GM23338 (cell line): ENCODE data around the gene DXO. TPM values are rescaled to one million over a fixed set of nuclear protein-coding genes. Genes with fewer than 3 reads are reported as not detected.

Source experiments
- ATAC-seq: fragments of 200-7000 bp; cut with Tn5 transposase; 3 replicates; pipeline ENCODE4 v1.9.1; 2020
- DNase-seq: peaks from one replicate; pipeline ENCODE4 v3.0.0-alpha.2; 2015; ENCODE audit warnings: low spot score
- H2AFZ ChIP-seq: fragments of 200-600 bp; sonication (generic); 2 replicates; pipeline ENCODE4 v1.8.0; 2016; ENCODE audit warnings: antibody characterized with exemption, mild to moderate bottlenecking, moderate library complexity
- H3F3A ChIP-seq: fragments of 200-600 bp; sonication (generic); replicated peaks from 2 replicates; pipeline ENCODE4 v1.8.0; 2017; ENCODE audit warnings: antibody characterized with exemption, mixed run types, low read depth
- H3K27ac ChIP-seq: fragments of 200-600 bp; sonication (generic); 2 replicates; pipeline ENCODE4 v1.6.1; 2016; ENCODE audit warnings: low read depth
- H3K27me3 ChIP-seq: fragments of 200-600 bp; sonication (generic); 2 replicates; pipeline ENCODE4 v1.8.0; 2016; ENCODE audit warnings: mild to moderate bottlenecking, mixed run types, moderate library complexity; ENCODE audit not compliant: insufficient read depth
- H3K36me3 ChIP-seq: fragments of 200-600 bp; sonication (generic); 2 replicates; pipeline ENCODE4 v1.8.0; 2016; ENCODE audit warnings: mild to moderate bottlenecking; ENCODE audit not compliant: insufficient read depth
- H3K4me1 ChIP-seq: fragments of 200-600 bp; sonication (generic); 2 replicates; pipeline ENCODE4 v1.8.0; 2016; ENCODE audit warnings: mild to moderate bottlenecking, moderate library complexity; ENCODE audit not compliant: insufficient read depth
- H3K4me2 ChIP-seq: fragments of 200-600 bp; sonication (generic); 2 replicates; pipeline ENCODE4 v1.7.1; 2017; ENCODE audit warnings: mixed run types
- H3K4me3 ChIP-seq: fragments of 200-600 bp; sonication (generic); 2 replicates; pipeline ENCODE4 v1.6.1; 2016; ENCODE audit warnings: mixed run types
- H3K79me2 ChIP-seq: fragments of 200-600 bp; sonication (generic); replicated peaks from 2 replicates; pipeline ENCODE4 v1.8.0; 2017; ENCODE audit warnings: mild to moderate bottlenecking; ENCODE audit not compliant: insufficient read depth
- H3K9me2 ChIP-seq: fragments of 200-600 bp; sonication (generic); 2 replicates; pipeline ENCODE4 v1.8.0; 2017; ENCODE audit not compliant: insufficient read depth
- H4K20me1 ChIP-seq: fragments of 200-600 bp; sonication (generic); replicated peaks from 2 replicates; pipeline ENCODE4 v1.8.0; 2017; ENCODE audit warnings: mild to moderate bottlenecking; ENCODE audit not compliant: insufficient read depth
- H3K27ac Mint-ChIP-seq: 2 replicates; pipeline ENCODE4 v1.8.0; 2020; ENCODE audit warnings: inconsistent platforms, mild to moderate bottlenecking, moderate library complexity, mixed read lengths
- H3K27me3 Mint-ChIP-seq: 3 replicates; pipeline ENCODE4 v1.8.0; 2022; ENCODE audit warnings: low read depth, mild to moderate bottlenecking, moderate library complexity, mixed read lengths, inconsistent platforms; ENCODE audit not compliant: insufficient read depth, poor library complexity
- H3K36me3 Mint-ChIP-seq: 3 replicates; pipeline ENCODE4 v1.8.0; 2021; ENCODE audit warnings: low read depth, mild to moderate bottlenecking, inconsistent platforms, moderate library complexity, mixed read lengths
- H3K4me1 Mint-ChIP-seq: 3 replicates; pipeline ENCODE4 v1.8.0; 2020; ENCODE audit warnings: mild to moderate bottlenecking, inconsistent platforms, mixed read lengths
- H3K4me3 Mint-ChIP-seq: 3 replicates; pipeline ENCODE4 v1.8.0; 2021; ENCODE audit warnings: moderate library complexity, mild to moderate bottlenecking, inconsistent platforms, mixed read lengths
- H3K9me3 Mint-ChIP-seq: 3 replicates; pipeline ENCODE4 v1.8.0; 2020; ENCODE audit warnings: moderate library complexity, mild to moderate bottlenecking, inconsistent platforms, mixed read lengths
- EZH2 ChIP-seq: fragments of 200-600 bp; sonication (generic); IDR thresholded peaks from one replicate; pipeline ENCODE4 v1.8.0; 2017; ENCODE audit warnings: antibody characterized with exemption, mild to moderate bottlenecking, low read depth; ENCODE audit not compliant: unreplicated experiment
- EZH2phosphoT487 ChIP-seq: fragments of 200-600 bp; sonication (generic); IDR thresholded peaks from one replicate; pipeline ENCODE4 v1.8.1; 2018; ENCODE audit warnings: antibody characterized with exemption; ENCODE audit not compliant: unreplicated experiment
- JUNB ChIP-seq: IDR thresholded peaks from one replicate; pipeline ENCODE4 v1.6.1; 2016; ENCODE audit warnings: antibody characterized with exemption; ENCODE audit not compliant: unreplicated experiment
- ZNF114 ChIP-seq: fragments of 250-450 bp; sonication (Bioruptor Pico); IDR thresholded peaks from 2 replicates; pipeline ENCODE4 v1.5.0; 2020; ENCODE audit warnings: mild to moderate bottlenecking, moderate library complexity
- ZNF331 ChIP-seq: fragments of 250-450 bp; sonication (Bioruptor Pico); IDR thresholded peaks from 2 replicates; pipeline ENCODE4 v1.5.0; 2020; ENCODE audit warnings: low read depth, mild to moderate bottlenecking, moderate library complexity
- polyA plus RNA-seq: library from polyadenylated mRNA; unstranded; fragments of >200 nt; fragmentation: Nextera tagmentation; extraction: Ambion mirVana; gene quantifications from 2 replicates; pipeline ENCODE4 v1.2.1, GENCODE V29; 2016
- total RNA-seq: library from RNA; depleted of rRNA; stranded (reverse); fragments of >200 nt; shearing (Covaris generic); gene quantifications from 2 replicates; pipeline ENCODE4 v1.2.3, GENCODE V29; 2014
- TF ChIP-seq, protein P1 (sequence below): IDR thresholded peaks from 2 replicates; pipeline ENCODE4 v1.6.1; 2016; ENCODE audit warnings: antibody characterized with exemption
- TF ChIP-seq, protein P2 (sequence below): fragments of 250-450 bp; sonication (Bioruptor Pico); IDR thresholded peaks from 2 replicates; pipeline ENCODE4 v1.5.0; 2020; ENCODE audit warnings: mild to moderate bottlenecking, moderate library complexity

The DXO gene
- total and polyA plus RNA-seq, 2 experiments from 2014 or later = 15.6 to 19.7 TPM

DNA sequence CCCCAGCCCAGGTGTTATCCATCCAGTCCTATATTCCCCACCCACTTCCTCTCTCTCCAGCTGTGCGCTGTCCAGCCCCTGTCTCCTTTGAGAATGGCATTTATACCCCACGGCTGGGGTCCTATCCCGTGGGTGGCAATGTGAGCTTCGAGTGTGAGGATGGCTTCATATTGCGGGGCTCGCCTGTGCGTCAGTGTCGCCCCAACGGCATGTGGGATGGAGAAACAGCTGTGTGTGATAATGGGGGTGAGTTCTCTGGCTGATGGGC lies 43.3 kb downstream of the DXO start:
- Histone ChIP-seq H2AFZ (no peak overlapping the region), H4K20me1 (no peaks in the 10 kb centered on the region), H3F3A (no peaks in the 10 kb centered on the region), H3K4me2 (no peak overlapping the region), H3K27ac (no peak overlapping the region), H3K4me3 (no peak overlapping the region), H3K79me2 (no peaks in the 10 kb centered on the region), H3K27me3 (no peaks in the 10 kb centered on the region), H3K9me2 (peaks cover 4% of the 10 kb centered on the region; the same call in 1 of the 2 replicates), H3K4me1 (no peaks in the 10 kb centered on the region), H3K36me3 (no peaks in the 10 kb centered on the region)
- Mint-ChIP-seq H3K4me1 (peaks cover 3% of the 10 kb centered on the region; the same call in 1 of the 3 replicates), H3K4me3 (no peak overlapping the region), H3K36me3 (no peaks in the 10 kb centered on the region), H3K27ac (no peak overlapping the region), H3K27me3 (peaks cover 12% of the 10 kb centered on the region), H3K9me3 (peaks cover 10% of the 10 kb centered on the region; the same call in 2 of the 3 replicates)
- TF ChIP-seq EZH2phosphoT487 (no peak), JUNB (no peak), ZNF114 (CRISPR knock-in tag) (no peak), ZNF331 (CRISPR knock-in tag) (no peak), EZH2 (no peak)
- TF ChIP-seq, protein P1, sequence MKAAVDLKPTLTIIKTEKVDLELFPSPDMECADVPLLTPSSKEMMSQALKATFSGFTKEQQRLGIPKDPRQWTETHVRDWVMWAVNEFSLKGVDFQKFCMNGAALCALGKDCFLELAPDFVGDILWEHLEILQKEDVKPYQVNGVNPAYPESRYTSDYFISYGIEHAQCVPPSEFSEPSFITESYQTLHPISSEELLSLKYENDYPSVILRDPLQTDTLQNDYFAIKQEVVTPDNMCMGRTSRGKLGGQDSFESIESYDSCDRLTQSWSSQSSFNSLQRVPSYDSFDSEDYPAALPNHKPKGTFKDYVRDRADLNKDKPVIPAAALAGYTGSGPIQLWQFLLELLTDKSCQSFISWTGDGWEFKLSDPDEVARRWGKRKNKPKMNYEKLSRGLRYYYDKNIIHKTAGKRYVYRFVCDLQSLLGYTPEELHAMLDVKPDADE = no peak
- TF ChIP-seq, protein P2, sequence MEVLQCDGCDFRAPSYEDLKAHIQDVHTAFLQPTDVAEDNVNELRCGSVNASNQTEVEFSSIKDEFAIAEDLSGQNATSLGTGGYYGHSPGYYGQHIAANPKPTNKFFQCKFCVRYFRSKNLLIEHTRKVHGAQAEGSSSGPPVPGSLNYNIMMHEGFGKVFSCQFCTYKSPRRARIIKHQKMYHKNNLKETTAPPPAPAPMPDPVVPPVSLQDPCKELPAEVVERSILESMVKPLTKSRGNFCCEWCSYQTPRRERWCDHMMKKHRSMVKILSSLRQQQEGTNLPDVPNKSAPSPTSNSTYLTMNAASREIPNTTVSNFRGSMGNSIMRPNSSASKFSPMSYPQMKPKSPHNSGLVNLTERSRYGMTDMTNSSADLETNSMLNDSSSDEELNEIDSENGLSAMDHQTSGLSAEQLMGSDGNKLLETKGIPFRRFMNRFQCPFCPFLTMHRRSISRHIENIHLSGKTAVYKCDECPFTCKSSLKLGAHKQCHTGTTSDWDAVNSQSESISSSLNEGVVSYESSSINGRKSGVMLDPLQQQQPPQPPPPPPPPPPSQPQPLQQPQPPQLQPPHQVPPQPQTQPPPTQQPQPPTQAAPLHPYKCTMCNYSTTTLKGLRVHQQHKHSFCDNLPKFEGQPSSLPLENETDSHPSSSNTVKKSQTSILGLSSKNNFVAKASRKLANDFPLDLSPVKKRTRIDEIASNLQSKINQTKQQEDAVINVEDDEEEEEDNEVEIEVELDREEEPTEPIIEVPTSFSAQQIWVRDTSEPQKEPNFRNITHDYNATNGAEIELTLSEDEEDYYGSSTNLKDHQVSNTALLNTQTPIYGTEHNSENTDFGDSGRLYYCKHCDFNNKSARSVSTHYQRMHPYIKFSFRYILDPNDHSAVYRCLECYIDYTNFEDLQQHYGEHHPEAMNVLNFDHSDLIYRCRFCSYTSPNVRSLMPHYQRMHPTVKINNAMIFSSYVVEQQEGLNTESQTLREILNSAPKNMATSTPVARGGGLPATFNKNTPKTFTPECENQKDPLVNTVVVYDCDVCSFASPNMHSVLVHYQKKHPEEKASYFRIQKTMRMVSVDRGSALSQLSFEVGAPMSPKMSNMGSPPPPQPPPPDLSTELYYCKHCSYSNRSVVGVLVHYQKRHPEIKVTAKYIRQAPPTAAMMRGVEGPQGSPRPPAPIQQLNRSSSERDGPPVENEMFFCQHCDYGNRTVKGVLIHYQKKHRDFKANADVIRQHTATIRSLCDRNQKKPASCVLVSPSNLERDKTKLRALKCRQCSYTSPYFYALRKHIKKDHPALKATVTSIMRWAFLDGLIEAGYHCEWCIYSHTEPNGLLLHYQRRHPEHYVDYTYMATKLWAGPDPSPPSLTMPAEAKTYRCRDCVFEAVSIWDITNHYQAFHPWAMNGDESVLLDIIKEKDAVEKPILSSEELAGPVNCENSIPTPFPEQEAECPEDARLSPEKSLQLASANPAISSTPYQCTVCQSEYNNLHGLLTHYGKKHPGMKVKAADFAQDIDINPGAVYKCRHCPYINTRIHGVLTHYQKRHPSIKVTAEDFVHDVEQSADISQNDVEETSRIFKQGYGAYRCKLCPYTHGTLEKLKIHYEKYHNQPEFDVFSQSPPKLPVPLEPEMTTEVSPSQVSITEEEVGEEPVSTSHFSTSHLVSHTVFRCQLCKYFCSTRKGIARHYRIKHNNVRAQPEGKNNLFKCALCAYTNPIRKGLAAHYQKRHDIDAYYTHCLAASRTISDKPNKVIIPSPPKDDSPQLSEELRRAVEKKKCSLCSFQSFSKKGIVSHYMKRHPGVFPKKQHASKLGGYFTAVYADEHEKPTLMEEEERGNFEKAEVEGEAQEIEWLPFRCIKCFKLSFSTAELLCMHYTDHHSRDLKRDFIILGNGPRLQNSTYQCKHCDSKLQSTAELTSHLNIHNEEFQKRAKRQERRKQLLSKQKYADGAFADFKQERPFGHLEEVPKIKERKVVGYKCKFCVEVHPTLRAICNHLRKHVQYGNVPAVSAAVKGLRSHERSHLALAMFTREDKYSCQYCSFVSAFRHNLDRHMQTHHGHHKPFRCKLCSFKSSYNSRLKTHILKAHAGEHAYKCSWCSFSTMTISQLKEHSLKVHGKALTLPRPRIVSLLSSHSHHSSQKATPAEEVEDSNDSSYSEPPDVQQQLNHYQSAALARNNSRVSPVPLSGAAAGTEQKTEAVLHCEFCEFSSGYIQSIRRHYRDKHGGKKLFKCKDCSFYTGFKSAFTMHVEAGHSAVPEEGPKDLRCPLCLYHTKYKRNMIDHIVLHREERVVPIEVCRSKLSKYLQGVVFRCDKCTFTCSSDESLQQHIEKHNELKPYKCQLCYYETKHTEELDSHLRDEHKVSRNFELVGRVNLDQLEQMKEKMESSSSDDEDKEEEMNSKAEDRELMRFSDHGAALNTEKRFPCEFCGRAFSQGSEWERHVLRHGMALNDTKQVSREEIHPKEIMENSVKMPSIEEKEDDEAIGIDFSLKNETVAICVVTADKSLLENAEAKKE (CRISPR knock-in tag) = no peak
- DNase-seq (no peak), ATAC-seq (no peak)
